Activated T-cell treated with anti-CD3 and anti-CD28 coated beads, Interleukin-2, amount 50 U/mL, for 72 hours (primary cell): ENCODE data around the gene USP15. TPM values are rescaled to one million over a fixed set of nuclear protein-coding genes. Genes with fewer than 3 reads are reported as not detected.

ENCODE experiments used
- ATAC-seq, 2 donors: fragments of 150-1000 bp; cut with Tn5 transposase; replicated peaks in 1 of 2; 2 replicates each; pipeline ENCODE4 v1.10.0; 2021; ENCODE audit warnings: moderate library complexity in 2 of 2, mild to moderate bottlenecking in 1 of 2
- DNase-seq, 2 donors: peaks; one replicate each; pipeline ENCODE4 v3.0.0; 2021 to 2022; ENCODE audit warnings: mixed read lengths in 1 of 2
- H3K27ac Mint-ChIP-seq: one replicate; pipeline ENCODE4 v1.8.0; 2022; ENCODE audit warnings: mild to moderate bottlenecking, moderate library complexity, mixed read lengths
- H3K27me3 Mint-ChIP-seq: one replicate; pipeline ENCODE4 v1.8.0; 2022; ENCODE audit warnings: low read depth, mixed read lengths
- H3K36me3 Mint-ChIP-seq, 2 donors: one replicate each; pipeline ENCODE4 v1.8.0; 2022; ENCODE audit warnings: mixed read lengths in 2 of 2, mild to moderate bottlenecking in 1 of 2; ENCODE audit not compliant: insufficient read depth in 2 of 2
- H3K4me1 Mint-ChIP-seq: one replicate; pipeline ENCODE4 v1.8.0; 2022; ENCODE audit warnings: low read depth, mixed read lengths
- H3K4me3 Mint-ChIP-seq, 2 donors: one replicate each; pipeline ENCODE4 v1.8.0; 2022; ENCODE audit warnings: mild to moderate bottlenecking in 2 of 2, mixed read lengths in 2 of 2, moderate library complexity in 2 of 2
- H3K9me3 Mint-ChIP-seq, 2 donors: one replicate each; pipeline ENCODE4 v1.8.0; 2022; ENCODE audit warnings: mixed read lengths in 2 of 2
- total RNA-seq, 2 donors: library from RNA; stranded (reverse); gene quantifications; one replicate each; pipeline ENCODE4 v1.2.3, GENCODE V29; 2022

USP15 gene
- total RNA-seq: 10 to 100 TPM; 94.0 to 97.7 TPM

- Mint-ChIP-seq H3K27me3 (no peaks in the 10 kb centered on the region), H3K27ac (peak within 1 kb of the TSS; percentile 92), H3K4me1 (peaks cover 69% of the 10 kb centered on the region), H3K9me3 (no peaks in the 10 kb centered on the region), H3K36me3 (peaks cover 5 to 9% of the 10 kb centered on the region in 2 donors), H3K4me3 (peak within 1 kb of the TSS; percentile 97 to 100)
- ATAC-seq: peak; percentile 80 to 82
- peak; percentile 96 to 97 for DNase-seq
Observed at GRCh38 chr12:62259993-62260732, at the start of gene USP15. TSS of gene USP15 (plus strand) at chr12:62260404. CDS start at chr12:62260415, 11 bp downstream.

- Mint-ChIP-seq H3K27ac (peak overlapping the region; percentile 48), H3K27me3 (no peaks in the 10 kb centered on the region), H3K4me3 (peak overlapping the region in 1 of 2 donors; percentile 56), H3K4me1 (peaks cover 21% of the 10 kb centered on the region), H3K36me3 (no peaks in the 10 kb centered on the region), H3K9me3 (peaks cover 0 to 2% of the 10 kb centered on the region in 2 donors)
- peak; percentile 19 to 38 for DNase-seq
- peak in 1 of 2 donors; percentile 39 for ATAC-seq
Observed at GRCh38 chr12:62210422-62210821, 49.8 kb upstream of the USP15 start.

DNA sequence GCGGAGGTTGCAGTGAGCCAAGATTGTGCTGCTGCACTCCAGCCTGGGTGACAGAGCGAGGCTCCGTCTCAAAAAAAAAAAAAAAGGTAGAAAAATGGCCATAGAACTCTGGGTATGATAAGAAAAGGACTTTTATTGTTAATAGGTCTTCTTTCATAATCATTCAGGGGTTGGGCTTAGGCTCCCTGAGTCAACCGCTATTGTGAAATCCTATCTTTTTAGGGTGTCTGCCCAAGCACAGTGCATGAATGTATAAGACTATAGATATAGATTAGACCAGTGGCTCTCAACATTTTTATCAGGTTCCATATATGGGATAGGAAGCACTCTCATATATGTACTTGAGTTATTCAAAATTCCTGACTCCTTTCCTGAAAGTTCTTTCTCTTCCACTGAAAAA, 48.7 kb upstream of the USP15 start:
- Mint-ChIP-seq H3K27ac (no peak overlapping the region), H3K4me3 (no peak overlapping the region), H3K27me3 (no peaks in the 10 kb centered on the region), H3K9me3 (no peaks in the 10 kb centered on the region), H3K36me3 (no peaks in the 10 kb centered on the region), H3K4me1 (peaks cover 23% of the 10 kb centered on the region)
- DNase-seq: no peak
- no peak for ATAC-seq

GRCh38 chr12:62214846-62215245, 45.4 kb upstream of the USP15 start:
- ATAC-seq (peak; percentile 31 to 55), DNase-seq (no peak)
- no peaks in the 10 kb centered on the region for H3K9me3 Mint-ChIP-seq
- peaks cover 23% of the 10 kb centered on the region for H3K4me1 Mint-ChIP-seq
- H3K27me3 Mint-ChIP-seq: no peaks in the 10 kb centered on the region
- H3K27ac Mint-ChIP-seq: no peak overlapping the region
- H3K36me3 Mint-ChIP-seq: no peaks in the 10 kb centered on the region
- H3K4me3 Mint-ChIP-seq: peak overlapping the region in 1 of 2 donors; percentile 20

- ATAC-seq (no peak), DNase-seq (no peak)
- Mint-ChIP-seq H3K4me3 (peak overlapping the region in 1 of 2 donors; percentile 20), H3K36me3 (peaks cover 0 to under 1% of the 10 kb centered on the region in 2 donors), H3K27ac (peak overlapping the region; percentile 83), H3K9me3 (peaks cover 0 to under 1% of the 10 kb centered on the region in 2 donors), H3K4me1 (peaks cover 19% of the 10 kb centered on the region), H3K27me3 (no peaks in the 10 kb centered on the region)
Observed at GRCh38 chr12:62215506-62215905, 44.7 kb upstream of the USP15 start.

DNA sequence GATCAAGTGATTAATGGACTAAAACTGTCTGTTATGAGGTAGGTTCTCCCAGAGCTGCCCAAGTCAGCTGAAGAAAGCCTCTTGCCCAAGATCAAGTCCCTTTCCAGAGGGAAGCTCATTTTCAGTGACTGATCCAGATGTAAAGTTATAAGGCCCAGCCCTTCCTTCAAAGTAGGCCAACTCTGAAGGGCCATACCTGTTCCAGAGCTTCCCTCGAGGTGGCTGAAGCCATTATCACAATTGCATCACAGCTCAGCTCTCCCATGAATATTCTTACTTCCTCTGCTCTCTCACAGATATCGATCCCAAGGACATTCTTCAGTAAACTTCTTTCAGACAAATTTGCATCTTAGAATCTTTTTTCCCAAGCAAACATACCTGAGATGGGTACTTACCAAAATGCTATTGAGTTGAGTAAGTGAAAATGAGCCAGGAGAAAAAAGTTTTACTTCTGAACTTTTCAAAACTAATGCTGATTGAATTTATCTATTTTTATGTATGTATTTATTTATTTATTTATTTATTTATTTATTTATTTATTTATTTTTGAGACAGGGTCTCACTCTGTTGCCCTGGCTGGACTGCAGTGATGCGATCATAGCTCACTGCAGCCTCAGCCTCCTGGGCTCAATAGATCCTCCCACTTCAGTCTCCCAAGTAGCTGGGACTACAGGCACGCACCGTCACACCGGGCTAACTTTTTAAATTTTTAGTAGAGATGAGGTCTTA, 42.6 kb upstream of the USP15 start:
- DNase-seq (no peak), ATAC-seq (no peak)
- Mint-ChIP-seq H3K27me3 (no peaks in the 10 kb centered on the region), H3K4me1 (peaks cover 16% of the 10 kb centered on the region), H3K9me3 (peaks cover 0 to 2% of the 10 kb centered on the region in 2 donors), H3K36me3 (peaks cover 1 to 2% of the 10 kb centered on the region in 2 donors), H3K4me3 (no peak overlapping the region), H3K27ac (no peak overlapping the region)

- peaks cover 1 to 2% of the 10 kb centered on the region in 2 donors for H3K36me3 Mint-ChIP-seq
- no peak for ATAC-seq
- no peaks in the 10 kb centered on the region for H3K27me3 Mint-ChIP-seq
- H3K4me3 Mint-ChIP-seq: no peak overlapping the region
- no peaks in the 10 kb centered on the region for H3K4me1 Mint-ChIP-seq
- no peak overlapping the region for H3K27ac Mint-ChIP-seq
- peaks cover 0 to 2% of the 10 kb centered on the region in 2 donors for H3K9me3 Mint-ChIP-seq
- DNase-seq: no peak
Observed at GRCh38 chr12:62221107-62221506, 39.1 kb upstream of the USP15 start.

GRCh38 chr12:62224601-62225000, 35.6 kb upstream of the USP15 start:
- Mint-ChIP-seq H3K4me3 (no peak overlapping the region), H3K4me1 (no peaks in the 10 kb centered on the region), H3K9me3 (peaks cover 0 to 2% of the 10 kb centered on the region in 2 donors), H3K27me3 (no peaks in the 10 kb centered on the region), H3K36me3 (peaks cover 1 to 2% of the 10 kb centered on the region in 2 donors), H3K27ac (no peak overlapping the region)
- ATAC-seq (no peak), DNase-seq (no peak)

DNA sequence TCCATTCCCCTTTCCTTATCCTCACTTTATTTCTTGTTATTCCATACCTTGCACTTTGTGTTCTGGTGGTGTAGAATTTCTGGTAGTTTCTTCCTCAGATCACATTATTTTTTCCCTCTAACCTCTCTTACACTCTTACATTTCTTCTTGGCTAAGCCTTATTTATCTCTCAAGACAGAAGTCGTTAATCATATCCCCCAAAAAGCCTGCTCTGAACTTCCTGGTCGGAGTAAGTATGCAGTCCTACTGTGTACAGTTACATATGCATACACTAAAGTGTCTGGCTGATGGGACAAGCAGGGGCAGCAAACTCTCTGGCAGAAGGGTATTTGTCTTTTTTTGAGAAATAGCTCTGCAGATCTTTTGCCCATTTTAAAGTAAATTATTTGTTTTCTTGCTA, 33.1 kb upstream of the USP15 start:
- H3K9me3 Mint-ChIP-seq: peaks cover under 1% of the 10 kb centered on the region in 2 donors
- H3K27ac Mint-ChIP-seq: no peak overlapping the region
- no peaks in the 10 kb centered on the region for H3K27me3 Mint-ChIP-seq
- DNase-seq: no peak
- H3K4me1 Mint-ChIP-seq: no peaks in the 10 kb centered on the region
- H3K4me3 Mint-ChIP-seq: no peak overlapping the region
- H3K36me3 Mint-ChIP-seq: peaks cover 0 to 1% of the 10 kb centered on the region in 2 donors
- no peak for ATAC-seq

GRCh38 chr12:62230652-62231051, 29.6 kb upstream of the USP15 start:
- H3K27me3 Mint-ChIP-seq: no peaks in the 10 kb centered on the region
- H3K27ac Mint-ChIP-seq: no peak overlapping the region
- no peak for DNase-seq
- no peak overlapping the region for H3K4me3 Mint-ChIP-seq
- no peak for ATAC-seq
- peaks cover 0 to 2% of the 10 kb centered on the region in 2 donors for H3K36me3 Mint-ChIP-seq
- H3K4me1 Mint-ChIP-seq: no peaks in the 10 kb centered on the region
- peaks cover 2% of the 10 kb centered on the region in 2 donors for H3K9me3 Mint-ChIP-seq

DNA sequence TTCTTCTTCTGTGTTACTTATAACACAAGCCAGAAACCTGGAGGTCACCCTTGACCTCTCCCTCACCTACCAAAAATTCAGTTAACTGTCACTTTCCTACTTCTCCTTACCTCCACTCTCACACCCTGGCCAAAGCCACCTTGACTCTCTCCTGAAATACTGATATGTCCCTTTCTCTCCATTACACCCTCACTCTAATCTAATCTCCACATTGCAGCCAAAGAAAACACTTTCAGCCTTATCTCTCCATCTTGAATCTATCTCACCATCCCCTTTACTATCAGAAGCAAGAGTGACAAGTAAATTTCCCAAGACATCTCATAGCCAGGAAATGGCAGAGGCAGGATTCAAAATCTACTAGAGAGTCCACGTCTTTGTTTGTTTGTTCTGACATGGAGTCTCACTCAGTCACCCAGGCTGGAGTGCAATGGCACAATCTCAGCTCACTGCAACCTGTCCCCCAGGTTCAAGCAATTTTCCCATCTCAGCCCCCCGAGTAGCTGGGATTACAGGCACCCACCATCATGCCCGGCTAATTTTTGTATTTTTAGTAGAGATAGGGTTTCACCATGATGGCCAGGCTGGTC, 28.0 kb upstream of the USP15 start:
- Mint-ChIP-seq H3K27ac (no peak overlapping the region), H3K4me3 (no peak overlapping the region), H3K9me3 (peaks cover 2 to 4% of the 10 kb centered on the region in 2 donors), H3K4me1 (no peaks in the 10 kb centered on the region), H3K27me3 (no peaks in the 10 kb centered on the region), H3K36me3 (peaks cover 0 to 4% of the 10 kb centered on the region in 2 donors)
- ATAC-seq (no peak), DNase-seq (no peak)

DNA sequence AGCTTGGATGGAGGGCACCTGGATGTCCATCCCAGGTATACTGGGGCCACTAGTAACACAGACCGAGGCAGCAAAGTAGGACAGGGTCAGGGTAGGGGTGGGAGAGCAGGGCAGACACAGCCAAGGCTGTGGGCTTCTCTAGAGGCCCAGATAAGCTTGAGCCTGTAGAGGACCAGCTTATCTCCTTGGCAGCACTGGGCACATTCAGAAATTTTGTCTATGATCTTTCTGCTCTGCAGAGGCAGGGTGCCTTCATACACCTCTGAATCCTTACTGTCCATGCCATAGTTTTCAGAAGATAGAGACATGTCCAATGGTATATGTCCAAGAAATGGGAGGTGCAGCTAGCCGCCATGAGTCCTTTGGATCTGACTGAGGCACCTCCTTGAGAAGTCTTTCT, 26.4 kb upstream of the USP15 start:
- Mint-ChIP-seq H3K27me3 (no peaks in the 10 kb centered on the region), H3K9me3 (peaks cover 4% of the 10 kb centered on the region in 2 donors), H3K27ac (no peak overlapping the region), H3K36me3 (peaks cover 0 to 4% of the 10 kb centered on the region in 2 donors), H3K4me1 (no peaks in the 10 kb centered on the region), H3K4me3 (no peak overlapping the region)
- DNase-seq (no peak), ATAC-seq (no peak)

DNA sequence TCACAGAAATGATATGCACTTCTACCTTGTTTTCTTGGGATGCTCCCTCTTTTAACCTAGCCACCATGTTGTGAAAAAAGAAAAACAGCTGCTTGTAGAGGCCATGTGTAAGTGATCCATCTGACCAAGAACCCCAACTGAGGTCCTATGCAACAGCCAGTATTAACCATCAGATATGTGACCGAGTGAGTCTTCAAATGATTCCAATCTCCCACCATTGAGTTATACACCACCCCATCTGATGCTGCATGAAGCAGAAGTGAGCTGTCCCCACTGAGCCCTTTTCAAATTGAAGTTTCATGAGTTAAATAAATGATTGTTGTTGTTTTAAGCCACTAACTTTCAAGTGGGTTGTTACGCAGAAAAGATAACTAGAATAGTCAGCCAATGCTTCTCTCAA, 20.6 kb upstream of the USP15 start:
- Mint-ChIP-seq H3K9me3 (peaks cover 2% of the 10 kb centered on the region in 2 donors), H3K27ac (no peak overlapping the region), H3K36me3 (peaks cover 0 to 2% of the 10 kb centered on the region in 2 donors), H3K4me1 (no peaks in the 10 kb centered on the region), H3K27me3 (no peaks in the 10 kb centered on the region), H3K4me3 (no peak overlapping the region)
- ATAC-seq (no peak), DNase-seq (no peak)
